ENCODE data around the gene NLRC4. TPM values are rescaled to one million over a fixed set of nuclear protein-coding genes. Genes with fewer than 3 reads are reported as not detected.
"Not testable (repeated sequence)": the region's sequence is repeated elsewhere in the genome, so short reads cannot be mapped to it uniquely, and the experiment has no call there.

The NLRC4 gene
- total RNA-seq, 1 experiment from 2014 or later: not detected

DNA sequence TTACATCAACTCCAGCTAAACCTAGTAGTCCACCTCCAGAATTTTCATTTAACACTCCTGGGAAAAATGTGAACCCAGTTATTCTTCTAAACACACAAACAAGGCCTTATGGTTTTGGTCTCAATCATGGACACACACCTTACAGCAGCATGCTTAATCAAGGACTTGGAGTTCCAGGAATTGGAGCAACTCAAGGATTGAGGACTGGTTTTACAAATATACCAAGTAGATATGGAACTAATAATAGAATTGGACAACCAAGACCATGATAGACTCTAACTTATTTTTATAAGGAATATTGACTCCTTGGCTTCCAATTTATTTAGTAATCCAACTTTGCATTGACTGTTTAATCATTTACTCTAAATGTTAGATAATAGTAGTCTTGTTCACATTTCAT, 44.2 kb downstream of the NLRC4 start:
- Mint-ChIP-seq H3K36me3 (ENCODE audit: insufficient read depth, unreplicated experiment) (peaks cover 31% of the 10 kb centered on the region), H3K27me3 (ENCODE audit: unreplicated experiment) (no peaks in the 10 kb centered on the region), H3K9me3 (ENCODE audit: low read depth, unreplicated experiment) (no peaks in the 10 kb centered on the region), H3K27ac (ENCODE audit: unreplicated experiment) (no peak overlapping the region), H3K4me3 (ENCODE audit: low read depth, unreplicated experiment) (no peak overlapping the region), H3K4me1 (ENCODE audit: low read depth, unreplicated experiment) (no peaks in the 10 kb centered on the region)
- BruUV-seq (replicated peaks): no TSS peak
- intact Hi-C loops (cut with micrococcal nuclease; ENCODE audit: unreplicated experiment): no loop called here
- CTCF ChIA-PET: no interaction called here
- TF ChIP-seq CTCF (IDR thresholded peaks at IDR 0.05; ENCODE audit: unreplicated experiment): no peak
- DNase-seq: no peak

- no peak for DNase-seq
- no peaks in the 10 kb centered on the region for H3K9me3 Mint-ChIP-seq (ENCODE audit: low read depth, unreplicated experiment)
- H3K27ac Mint-ChIP-seq (ENCODE audit: unreplicated experiment): no peak overlapping the region
- TF ChIP-seq CTCF (IDR thresholded peaks at IDR 0.05; ENCODE audit: unreplicated experiment): no peak
- no peaks in the 10 kb centered on the region for H3K4me1 Mint-ChIP-seq (ENCODE audit: low read depth, unreplicated experiment)
- intact Hi-C loops (cut with micrococcal nuclease; ENCODE audit: unreplicated experiment): loop anchor here (10.0 kb wide), 1 partner anchor 537 kb away; no protein-coding TSS in a partner anchor
- H3K4me3 Mint-ChIP-seq (ENCODE audit: low read depth, unreplicated experiment): no peak overlapping the region
- H3K27me3 Mint-ChIP-seq (ENCODE audit: unreplicated experiment): no peaks in the 10 kb centered on the region
- H3K36me3 Mint-ChIP-seq (ENCODE audit: insufficient read depth, unreplicated experiment): peaks cover 10% of the 10 kb centered on the region
- no TSS peak for BruUV-seq (replicated peaks)
- CTCF ChIA-PET: interaction anchor here (0.6 to 0.7 kb wide), 3 partner anchors 32 to 954 kb away, joined by 3 to 6 read pairs (median 4); no protein-coding TSS in a partner anchor
Observed at GRCh38 chr2:32212295-32212694, 52.4 kb downstream of the NLRC4 start.

GRCh38 chr2:32210767-32211408, 53.8 kb downstream of the NLRC4 start:
- DNase-seq: no peak
- no peaks in the 10 kb centered on the region for H3K27me3 Mint-ChIP-seq (ENCODE audit: unreplicated experiment)
- H3K27ac Mint-ChIP-seq (ENCODE audit: unreplicated experiment): no peak overlapping the region
- BruUV-seq (replicated peaks): no TSS peak
- no peaks in the 10 kb centered on the region for H3K4me1 Mint-ChIP-seq (ENCODE audit: low read depth, unreplicated experiment)
- intact Hi-C loops (cut with micrococcal nuclease; ENCODE audit: unreplicated experiment): loop anchor here (10.0 kb wide), 1 partner anchor 536 kb away; no protein-coding TSS in a partner anchor
- TF ChIP-seq CTCF (IDR thresholded peaks at IDR 0.05; ENCODE audit: unreplicated experiment): no peak
- CTCF ChIA-PET: no interaction called here
- no peaks in the 10 kb centered on the region for H3K9me3 Mint-ChIP-seq (ENCODE audit: low read depth, unreplicated experiment)
- no peak overlapping the region for H3K4me3 Mint-ChIP-seq (ENCODE audit: low read depth, unreplicated experiment)
- peaks cover 9% of the 10 kb centered on the region for H3K36me3 Mint-ChIP-seq (ENCODE audit: insufficient read depth, unreplicated experiment)

- intact Hi-C loops (cut with micrococcal nuclease; ENCODE audit: unreplicated experiment): not testable (repeated sequence)
Observed at GRCh38 chr2:32203428-32203827, 61.3 kb downstream of the NLRC4 start.

GRCh38 chr2:32200814-32201213, 63.9 kb downstream of the NLRC4 start:
- no peak for DNase-seq
- Mint-ChIP-seq H3K4me1 (ENCODE audit: low read depth, unreplicated experiment) (no peaks in the 10 kb centered on the region), H3K27ac (ENCODE audit: unreplicated experiment) (no peak overlapping the region), H3K4me3 (ENCODE audit: low read depth, unreplicated experiment) (no peak overlapping the region), H3K9me3 (ENCODE audit: low read depth, unreplicated experiment) (no peaks in the 10 kb centered on the region), H3K36me3 (ENCODE audit: insufficient read depth, unreplicated experiment) (peaks cover 11% of the 10 kb centered on the region), H3K27me3 (ENCODE audit: unreplicated experiment) (no peaks in the 10 kb centered on the region)
- intact Hi-C loops (cut with micrococcal nuclease; ENCODE audit: unreplicated experiment): no loop called here
- CTCF ChIA-PET: no interaction called here
- no TSS peak for BruUV-seq (replicated peaks)
- no peak for TF ChIP-seq CTCF (IDR thresholded peaks at IDR 0.05; ENCODE audit: unreplicated experiment)

More at GRCh38 chr2:32203428-32203827, 61.3 kb downstream of the NLRC4 start:
- H3K4me3 Mint-ChIP-seq (ENCODE audit: low read depth, unreplicated experiment); H3K9me3 Mint-ChIP-seq (ENCODE audit: low read depth, unreplicated experiment); BruUV-seq (replicated peaks); CTCF ChIA-PET; H3K27ac Mint-ChIP-seq (ENCODE audit: unreplicated experiment); H3K4me1 Mint-ChIP-seq (ENCODE audit: low read depth, unreplicated experiment); DNase-seq; H3K27me3 Mint-ChIP-seq (ENCODE audit: unreplicated experiment): not testable (repeated sequence)
- peaks cover 11% of the 10 kb centered on the region for H3K36me3 Mint-ChIP-seq (ENCODE audit: insufficient read depth, unreplicated experiment)

Measured in Calu3 (cell line).